NCI-H510A treated with DMSO at 0.1 percent for 48 hours (cell line): ENCODE results near the gene ELP6.
"Not testable (repeated sequence)": the region's sequence is repeated elsewhere in the genome, so short reads cannot be mapped to it uniquely, and the experiment has no call there.

Experiments used
- DNase-seq: peaks from one replicate; lab custom pipeline; 2025; lab: John Stamatoyannopoulos, UW

ELP6 gene

GRCh38 chr3:47459534-47460085, 53.9 kb downstream of the ELP6 start:
- not testable (repeated sequence) for DNase-seq

DNA sequence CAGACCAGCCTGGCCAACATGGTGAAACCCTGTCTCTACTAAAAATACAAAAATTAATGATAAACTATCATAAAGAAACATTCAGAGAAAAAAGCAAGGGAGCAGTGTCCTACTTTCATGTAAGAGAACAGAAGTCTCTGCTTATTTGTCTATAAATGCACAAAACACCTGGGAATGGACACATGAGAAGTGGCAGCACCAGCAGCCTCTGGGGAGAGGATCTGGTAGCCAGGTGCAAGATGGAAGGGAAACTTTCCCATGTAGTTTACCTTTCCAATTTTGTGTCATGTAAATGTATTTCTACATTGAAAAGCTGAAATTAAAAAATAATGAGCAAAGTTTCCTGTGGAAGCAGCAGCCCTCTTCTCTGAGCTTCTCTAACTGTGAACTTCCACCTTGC, 56.5 kb downstream of the ELP6 start:
- no peak for DNase-seq

- no peak for DNase-seq
Observed at GRCh38 chr3:47455806-47456452, 57.6 kb downstream of the ELP6 start.

DNA sequence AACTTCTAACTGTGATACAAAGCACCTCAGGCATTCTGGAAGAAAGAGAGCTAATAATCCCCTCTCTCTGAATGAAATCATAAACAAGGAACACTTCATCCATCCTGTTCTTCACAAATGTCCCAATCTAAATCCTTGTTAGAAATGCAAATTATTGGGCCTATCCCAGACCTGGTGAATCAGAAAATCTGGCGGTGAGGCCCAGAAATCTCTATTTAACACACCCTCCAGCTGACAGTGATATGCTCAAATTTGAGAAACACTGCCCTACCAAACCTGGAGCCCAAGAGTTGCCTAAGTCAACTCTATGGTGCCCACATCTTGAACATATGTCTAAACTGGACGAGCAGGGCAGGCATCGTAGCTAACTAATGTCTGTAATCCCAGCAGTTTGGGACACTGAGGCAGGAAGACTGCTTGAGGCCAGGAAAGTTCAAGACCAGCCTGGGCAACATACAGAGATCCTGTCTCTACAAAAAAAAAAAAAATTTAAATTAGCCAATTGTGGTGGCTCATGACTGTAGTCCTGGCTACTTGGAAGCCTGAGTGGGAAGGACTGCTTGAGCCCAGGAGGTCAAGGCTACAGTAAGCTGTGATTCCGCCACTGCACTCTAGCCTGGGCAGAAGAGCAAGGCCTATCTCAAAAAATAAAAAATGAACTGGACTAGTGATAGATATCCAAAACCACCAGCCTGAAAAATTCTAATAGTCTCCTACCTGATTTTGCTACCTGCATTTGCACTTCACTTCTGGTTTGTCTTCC, 60.9 kb downstream of the ELP6 start:
- no peak for DNase-seq
